BE2C (cell line): ENCODE data around the gene CCDC97.

Source experiments
- DNase-seq: peaks from one replicate; pipeline ENCODE4 v3.0.0-alpha.2; 2020
- H3K27me3 ChIP-seq: fragments of 250-450 bp; sonication (Bioruptor Pico); 2 replicates; pipeline ENCODE4 v1.5.1; 2020; ENCODE audit warnings: mild to moderate bottlenecking
- H3K36me3 ChIP-seq: fragments of 250-450 bp; sonication (Bioruptor Pico); 2 replicates; pipeline ENCODE4 v1.5.1; 2020; ENCODE audit warnings: mild to moderate bottlenecking
- H3K4me1 ChIP-seq: fragments of 250-450 bp; sonication (Bioruptor Pico); 2 replicates; pipeline ENCODE4 v1.5.1; 2020
- H3K4me3 ChIP-seq: 2 replicates; pipeline ENCODE4 v1.5.1; 2011; ENCODE audit warnings: low read depth, low read length
- H3K9me3 ChIP-seq: fragments of 250-450 bp; sonication (Bioruptor Pico); 2 replicates; pipeline ENCODE4 v1.5.1; 2020
- TF ChIP-seq, protein P1 (sequence below): IDR thresholded peaks from 2 replicates; pipeline ENCODE4 v1.5.1; 2012; ENCODE audit warnings: mild to moderate bottlenecking, low read depth, low read length

Gene CCDC97

DNA sequence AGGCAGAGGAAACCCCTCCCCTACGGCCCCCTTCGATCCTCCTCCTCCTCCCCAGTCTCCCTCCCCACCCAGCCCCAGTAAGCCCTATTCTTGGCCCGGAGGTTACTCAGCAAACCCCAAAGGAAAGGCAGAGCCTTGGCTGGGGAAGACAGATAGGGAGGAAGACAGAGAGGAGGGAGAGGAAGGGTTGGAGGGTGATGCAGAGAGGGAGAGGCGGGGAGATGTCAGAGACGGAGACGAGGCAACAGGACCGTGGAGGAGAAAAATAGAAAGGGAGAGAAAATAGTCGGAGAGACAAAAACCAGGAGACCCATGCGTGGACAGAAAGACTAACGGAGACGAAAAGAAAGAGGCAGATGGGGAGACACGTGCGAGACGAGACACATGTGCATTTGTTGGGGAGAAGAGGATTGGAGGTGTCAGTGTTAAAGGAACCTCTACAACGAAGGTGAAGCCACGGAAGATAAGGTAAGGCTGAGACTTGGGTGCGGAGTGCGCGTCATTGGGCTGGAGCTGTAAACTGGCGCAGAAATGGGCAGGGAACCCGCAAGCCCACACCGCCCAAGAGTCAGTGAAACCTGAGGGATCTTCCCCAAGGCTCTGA, 40.9 kb downstream of the CCDC97 start:
- Histone ChIP-seq H3K4me1 (0 out of 2 replicates have a peak, but pooled peaks cover 3% of the 10 kb centered on the region), H3K27me3 (peaks cover 27% of the 10 kb centered on the region), H3K9me3 (no peaks in the 10 kb centered on the region), H3K4me3 (peak overlapping the region; percentile 75), H3K36me3 (no peaks in the 10 kb centered on the region)
- TF ChIP-seq, protein P1, sequence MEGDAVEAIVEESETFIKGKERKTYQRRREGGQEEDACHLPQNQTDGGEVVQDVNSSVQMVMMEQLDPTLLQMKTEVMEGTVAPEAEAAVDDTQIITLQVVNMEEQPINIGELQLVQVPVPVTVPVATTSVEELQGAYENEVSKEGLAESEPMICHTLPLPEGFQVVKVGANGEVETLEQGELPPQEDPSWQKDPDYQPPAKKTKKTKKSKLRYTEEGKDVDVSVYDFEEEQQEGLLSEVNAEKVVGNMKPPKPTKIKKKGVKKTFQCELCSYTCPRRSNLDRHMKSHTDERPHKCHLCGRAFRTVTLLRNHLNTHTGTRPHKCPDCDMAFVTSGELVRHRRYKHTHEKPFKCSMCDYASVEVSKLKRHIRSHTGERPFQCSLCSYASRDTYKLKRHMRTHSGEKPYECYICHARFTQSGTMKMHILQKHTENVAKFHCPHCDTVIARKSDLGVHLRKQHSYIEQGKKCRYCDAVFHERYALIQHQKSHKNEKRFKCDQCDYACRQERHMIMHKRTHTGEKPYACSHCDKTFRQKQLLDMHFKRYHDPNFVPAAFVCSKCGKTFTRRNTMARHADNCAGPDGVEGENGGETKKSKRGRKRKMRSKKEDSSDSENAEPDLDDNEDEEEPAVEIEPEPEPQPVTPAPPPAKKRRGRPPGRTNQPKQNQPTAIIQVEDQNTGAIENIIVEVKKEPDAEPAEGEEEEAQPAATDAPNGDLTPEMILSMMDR = no peak
- no peak for DNase-seq

DNA sequence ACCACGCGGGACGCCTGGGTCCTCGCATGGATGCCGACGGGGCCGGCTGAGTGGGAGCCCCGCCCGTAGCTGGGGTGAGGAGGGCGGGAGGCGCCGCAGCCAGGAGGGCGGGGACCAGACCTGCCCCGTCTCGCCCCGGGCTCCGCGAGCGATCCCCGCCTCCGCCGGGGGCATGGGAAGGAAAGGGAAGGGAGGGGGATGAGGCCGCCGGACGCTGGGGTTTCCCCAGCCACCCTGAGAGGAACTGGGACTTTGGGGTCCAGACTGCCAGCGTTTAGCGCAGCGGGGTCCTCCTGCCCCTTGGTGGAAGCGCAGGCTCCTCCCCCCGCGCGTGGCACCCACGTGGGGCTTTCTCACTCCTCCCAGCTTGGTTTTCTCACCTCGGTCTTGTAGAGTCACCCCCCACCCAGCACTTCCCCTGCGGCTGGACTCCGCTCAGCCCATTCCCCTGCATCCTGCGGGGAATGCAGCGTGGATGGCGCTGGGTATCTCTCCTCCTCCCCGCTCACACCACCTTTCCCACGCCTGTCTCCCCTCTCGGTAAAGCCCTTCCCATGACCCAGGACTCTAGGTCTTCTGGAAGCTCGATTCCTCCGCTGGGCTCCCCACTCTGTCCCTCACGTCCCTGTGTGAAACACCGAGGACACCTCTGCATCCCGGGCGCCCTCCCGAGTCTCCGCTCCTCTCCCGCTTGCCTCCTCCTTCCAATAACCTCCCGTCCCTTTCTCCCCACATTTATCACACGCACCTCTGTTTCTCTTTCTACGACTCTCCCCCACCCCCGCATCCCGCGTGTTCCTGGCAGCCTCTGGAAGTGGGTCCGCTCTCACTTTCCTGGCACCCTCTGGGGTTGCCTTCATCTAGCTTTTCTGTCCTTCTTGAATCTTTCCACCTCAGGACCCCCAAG, 41.6 kb downstream of the CCDC97 start:
- no peaks in the 10 kb centered on the region for H3K36me3 ChIP-seq
- 0 out of 2 replicates have a peak, but pooled peaks cover 3% of the 10 kb centered on the region for H3K4me1 ChIP-seq
- H3K9me3 ChIP-seq = no peaks in the 10 kb centered on the region
- peak overlapping the region; percentile 75 for H3K4me3 ChIP-seq
- TF ChIP-seq, protein P1 = no peak
- DNase-seq = peak; percentile 46
- peaks cover 27% of the 10 kb centered on the region for H3K27me3 ChIP-seq

GRCh38 chr19:41352279-41352608, 42.3 kb downstream of the CCDC97 start:
- Histone ChIP-seq H3K9me3 (no peaks in the 10 kb centered on the region), H3K4me1 (0 out of 2 replicates have a peak, but pooled peaks cover 3% of the 10 kb centered on the region), H3K36me3 (no peaks in the 10 kb centered on the region), H3K4me3 (peak overlapping the region; percentile 75), H3K27me3 (peaks cover 27% of the 10 kb centered on the region)
- DNase-seq = no peak
- TF ChIP-seq, protein P1 = no peak

GRCh38 chr19:41352609-41353465, 42.9 kb downstream of the CCDC97 start:
- peak; percentile 72 for DNase-seq
- Histone ChIP-seq H3K4me3 (peak overlapping the region; percentile 75), H3K27me3 (peaks cover 27% of the 10 kb centered on the region), H3K9me3 (no peaks in the 10 kb centered on the region), H3K4me1 (0 out of 2 replicates have a peak, but pooled peaks cover 3% of the 10 kb centered on the region), H3K36me3 (no peaks in the 10 kb centered on the region)
- TF ChIP-seq, protein P1 = peak; percentile 57

DNA sequence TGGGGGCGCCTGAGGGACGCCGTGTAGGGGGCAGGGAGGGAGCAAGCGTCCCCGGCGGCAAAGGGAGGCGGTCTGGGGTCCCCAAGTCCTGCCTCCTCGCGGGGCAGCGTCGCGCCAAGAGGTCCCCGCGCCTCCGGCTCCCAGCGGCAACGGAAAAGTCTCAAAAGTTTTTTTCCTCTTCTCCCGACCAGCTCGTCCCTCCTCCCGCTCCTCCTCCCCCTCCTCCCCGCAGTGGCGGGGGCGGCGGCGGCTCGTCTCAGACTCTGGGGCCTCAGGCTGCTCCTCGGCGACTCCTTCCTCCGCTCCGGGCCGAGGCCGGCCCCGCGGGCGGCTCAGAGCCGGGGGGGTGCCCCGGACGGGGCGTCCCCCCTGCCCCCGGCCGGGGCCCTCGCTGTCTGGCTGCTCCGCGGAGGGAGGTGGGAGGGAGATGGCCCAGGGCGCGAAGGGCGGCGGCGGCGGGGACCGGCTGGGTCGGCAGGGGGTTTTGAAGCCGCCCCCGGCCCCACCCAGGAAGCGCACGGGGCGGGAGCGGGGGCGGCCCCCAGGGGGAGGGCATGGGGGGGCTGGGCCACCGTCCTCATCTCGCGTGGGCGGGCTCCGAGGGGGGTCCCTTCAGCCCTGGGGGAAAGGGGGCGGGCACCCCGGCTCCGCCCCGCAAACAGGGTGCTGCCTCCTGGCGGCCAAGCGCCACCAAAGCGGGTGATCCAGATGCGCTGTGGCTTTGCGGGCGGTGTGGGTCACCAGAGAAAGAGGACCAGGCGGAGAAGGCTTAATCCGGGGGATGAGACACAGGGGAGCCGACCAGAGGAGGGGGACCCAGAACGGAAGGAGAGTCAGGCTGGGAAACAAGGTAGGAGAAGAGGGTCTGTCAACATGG, 43.7 kb downstream of the CCDC97 start, which contains the start of gene TGFB1:
Gene TGFB1, minus strand, starts transcription at position 457 of the 877 bp plus-strand sequence. CDS start 878 bp downstream, outside the sequence.
- TF ChIP-seq, protein P1 = peak; percentile 77
- H3K27me3 ChIP-seq = peaks cover 27% of the 10 kb centered on the region
- no peaks in the 10 kb centered on the region for H3K9me3 ChIP-seq
- H3K4me3 ChIP-seq = peak within 1 kb of the TSS; percentile 75
- no peaks in the 10 kb centered on the region for H3K36me3 ChIP-seq
- DNase-seq = peak; percentile 79
- H3K4me1 ChIP-seq = 0 out of 2 replicates have a peak, but pooled peaks cover 3% of the 10 kb centered on the region
